ENCODE measurements around the gene CRELD1. TPM values are rescaled to one million over a fixed set of nuclear protein-coding genes. Genes with fewer than 3 reads are reported as not detected.

Gene CRELD1
- total RNA-seq, 1 donor from 2014 or later: 44.3 TPM

DNA sequence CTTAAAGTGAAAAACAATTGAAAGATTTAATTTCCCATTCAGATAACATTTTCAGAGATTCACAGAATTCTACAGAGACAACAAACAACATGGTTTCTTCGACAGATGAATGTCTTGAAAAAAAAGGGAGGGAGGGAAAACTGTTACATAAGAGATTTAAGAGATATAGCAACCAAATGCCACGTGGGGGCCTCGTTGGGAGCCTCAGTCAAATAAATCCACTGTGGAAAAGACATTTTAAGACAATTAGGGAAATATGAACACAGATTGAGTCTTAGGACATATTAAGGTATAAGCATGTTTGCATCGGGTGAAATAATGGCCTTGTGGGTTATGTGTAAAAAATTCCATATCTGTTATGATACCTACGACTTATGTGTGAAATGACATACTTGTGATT is 23.6 kb downstream of the CRELD1 start:
- no peak for DNase-seq (ENCODE audit: extremely low spot score, unreplicated experiment)
- no peaks in the 10 kb centered on the region for H3K27me3 Mint-ChIP-seq
- no peaks in the 10 kb centered on the region for H3K9me3 Mint-ChIP-seq
- H3K4me3 Mint-ChIP-seq: no peak overlapping the region
- peaks cover 18% of the 10 kb centered on the region for H3K4me1 Mint-ChIP-seq (ENCODE audit: unreplicated experiment)
- H3K36me3 Mint-ChIP-seq: no peaks in the 10 kb centered on the region
- TF ChIP-seq, protein P1, sequence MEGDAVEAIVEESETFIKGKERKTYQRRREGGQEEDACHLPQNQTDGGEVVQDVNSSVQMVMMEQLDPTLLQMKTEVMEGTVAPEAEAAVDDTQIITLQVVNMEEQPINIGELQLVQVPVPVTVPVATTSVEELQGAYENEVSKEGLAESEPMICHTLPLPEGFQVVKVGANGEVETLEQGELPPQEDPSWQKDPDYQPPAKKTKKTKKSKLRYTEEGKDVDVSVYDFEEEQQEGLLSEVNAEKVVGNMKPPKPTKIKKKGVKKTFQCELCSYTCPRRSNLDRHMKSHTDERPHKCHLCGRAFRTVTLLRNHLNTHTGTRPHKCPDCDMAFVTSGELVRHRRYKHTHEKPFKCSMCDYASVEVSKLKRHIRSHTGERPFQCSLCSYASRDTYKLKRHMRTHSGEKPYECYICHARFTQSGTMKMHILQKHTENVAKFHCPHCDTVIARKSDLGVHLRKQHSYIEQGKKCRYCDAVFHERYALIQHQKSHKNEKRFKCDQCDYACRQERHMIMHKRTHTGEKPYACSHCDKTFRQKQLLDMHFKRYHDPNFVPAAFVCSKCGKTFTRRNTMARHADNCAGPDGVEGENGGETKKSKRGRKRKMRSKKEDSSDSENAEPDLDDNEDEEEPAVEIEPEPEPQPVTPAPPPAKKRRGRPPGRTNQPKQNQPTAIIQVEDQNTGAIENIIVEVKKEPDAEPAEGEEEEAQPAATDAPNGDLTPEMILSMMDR (conservative IDR thresholded peaks at IDR 0.05): no peak
- H3K27ac Mint-ChIP-seq: no peak overlapping the region

DNA sequence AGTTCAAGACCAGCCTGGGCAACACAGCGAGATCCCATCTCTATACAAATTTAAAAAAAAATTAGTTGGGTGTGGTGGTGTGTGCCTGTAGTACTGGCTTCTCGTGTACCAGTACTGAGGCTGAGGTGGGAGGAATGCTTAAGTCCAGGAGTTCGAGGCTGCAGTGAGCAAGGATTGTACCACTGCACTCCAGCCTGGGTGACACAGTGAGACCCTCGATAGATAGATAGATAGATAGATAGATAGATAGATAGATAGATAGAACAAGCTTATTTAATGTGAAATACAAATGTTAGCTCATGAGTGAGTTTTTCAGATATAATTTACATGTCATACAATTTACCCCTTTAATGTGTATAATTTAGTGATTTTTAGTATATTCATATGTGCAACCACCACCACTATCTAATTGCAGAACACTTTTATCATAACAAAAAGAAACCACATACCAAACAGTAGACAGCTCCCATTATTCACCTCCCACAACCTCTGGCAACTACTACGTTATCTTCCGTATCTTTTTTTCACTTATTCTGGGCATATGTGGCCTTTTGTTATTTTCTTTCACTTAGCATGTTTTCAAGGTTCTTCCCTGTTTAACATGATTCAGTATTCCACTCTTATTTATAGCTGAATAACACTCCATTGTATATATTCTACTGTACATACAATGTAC is 31.7 kb downstream of the CRELD1 start:
- H3K27me3 Mint-ChIP-seq: no peaks in the 10 kb centered on the region
- no peaks in the 10 kb centered on the region for H3K4me1 Mint-ChIP-seq (ENCODE audit: unreplicated experiment)

DNA sequence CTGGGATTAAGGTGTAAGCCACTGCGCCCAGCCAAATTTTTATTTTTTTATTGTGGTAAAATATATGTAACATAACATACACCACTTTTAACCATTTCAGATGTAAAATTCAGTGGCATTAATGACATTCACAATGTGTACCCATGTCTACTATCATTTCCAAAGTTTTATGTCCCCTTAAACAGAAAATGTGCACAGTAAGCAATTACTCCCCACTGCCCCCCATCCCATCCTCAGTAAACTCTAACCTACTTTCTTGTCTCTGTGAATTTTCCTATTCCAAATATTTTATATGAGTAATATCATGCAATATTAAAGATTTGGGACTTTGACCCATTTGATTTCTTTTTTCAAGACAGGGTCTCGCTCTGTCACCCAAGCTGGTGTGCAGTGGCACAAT is 33.2 kb downstream of the CRELD1 start:
- TF ChIP-seq, protein P1 (conservative IDR thresholded peaks at IDR 0.05): no peak
- Mint-ChIP-seq H3K4me3 (no peak overlapping the region), H3K4me1 (ENCODE audit: unreplicated experiment) (no peaks in the 10 kb centered on the region), H3K27ac (no peak overlapping the region), H3K27me3 (no peaks in the 10 kb centered on the region), H3K36me3 (peaks cover 33% of the 10 kb centered on the region), H3K9me3 (no peaks in the 10 kb centered on the region)
- DNase-seq (ENCODE audit: extremely low spot score, unreplicated experiment): no peak

More for the DNA sequence above, 31.7 kb downstream of the CRELD1 start:
- H3K4me3 Mint-ChIP-seq: no peak overlapping the region
- DNase-seq (ENCODE audit: extremely low spot score, unreplicated experiment): no peak
- H3K36me3 Mint-ChIP-seq: peaks cover 27% of the 10 kb centered on the region
- no peak overlapping the region for H3K27ac Mint-ChIP-seq
- TF ChIP-seq, protein P1 (conservative IDR thresholded peaks at IDR 0.05): no peak
- no peaks in the 10 kb centered on the region for H3K9me3 Mint-ChIP-seq

DNA sequence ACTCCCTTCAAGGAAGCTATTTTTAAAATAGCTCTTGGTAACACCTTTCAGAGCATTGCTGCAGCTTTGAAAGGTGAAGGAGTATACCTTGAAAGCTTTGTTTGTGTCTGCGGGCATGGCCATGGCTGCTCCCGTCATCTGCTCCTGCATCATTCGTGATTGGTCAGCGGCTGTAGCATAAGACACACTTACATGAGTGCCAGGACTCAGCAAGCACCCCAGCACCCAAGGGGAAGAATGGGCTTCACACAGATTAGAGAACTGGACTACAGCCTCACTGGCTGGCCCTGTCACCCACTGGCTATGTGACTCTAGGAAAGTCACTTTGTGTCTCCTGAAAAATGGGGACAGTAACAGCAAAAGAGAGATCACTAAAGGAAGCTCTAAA is 36.0 kb downstream of the CRELD1 start:
- Mint-ChIP-seq H3K9me3 (no peaks in the 10 kb centered on the region), H3K27ac (no peak overlapping the region), H3K36me3 (peaks cover 34% of the 10 kb centered on the region), H3K27me3 (no peaks in the 10 kb centered on the region), H3K4me3 (no peak overlapping the region), H3K4me1 (ENCODE audit: unreplicated experiment) (no peaks in the 10 kb centered on the region)
- no peak for DNase-seq (ENCODE audit: extremely low spot score, unreplicated experiment)
- TF ChIP-seq, protein P1 (conservative IDR thresholded peaks at IDR 0.05): no peak

DNA sequence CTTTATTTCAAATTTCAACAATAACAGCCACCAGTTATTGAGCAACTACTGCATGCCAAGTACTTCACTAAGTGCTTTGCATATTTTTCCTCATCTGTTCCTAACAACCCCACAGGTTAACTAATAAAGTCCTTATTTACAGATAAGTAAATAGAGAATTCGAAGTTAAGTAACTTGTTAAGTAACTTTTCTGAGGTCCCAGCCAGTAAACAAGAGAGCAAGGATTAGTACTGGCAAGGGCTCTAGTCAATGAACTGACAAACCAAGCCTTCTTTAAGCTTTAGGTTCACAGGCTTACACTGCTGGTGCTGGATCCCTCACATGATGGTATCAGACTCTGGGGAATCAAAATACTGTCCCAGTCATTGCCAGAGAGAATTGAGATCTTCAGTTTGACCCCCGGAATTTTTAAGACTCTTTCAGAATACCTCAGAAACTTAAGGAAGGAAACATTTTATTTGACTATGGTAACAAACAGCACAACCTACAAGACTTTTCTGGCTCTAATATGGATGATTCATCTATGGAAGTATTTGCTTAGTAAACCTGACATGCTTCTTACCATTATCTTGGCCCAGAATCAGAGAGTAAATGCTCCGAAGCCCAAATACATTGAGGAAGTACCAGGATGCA is 36.5 kb downstream of the CRELD1 start:
- no peaks in the 10 kb centered on the region for H3K4me1 Mint-ChIP-seq (ENCODE audit: unreplicated experiment)
- TF ChIP-seq, protein P1 (conservative IDR thresholded peaks at IDR 0.05): no peak
- no peaks in the 10 kb centered on the region for H3K27me3 Mint-ChIP-seq
- H3K36me3 Mint-ChIP-seq: peaks cover 34% of the 10 kb centered on the region
- H3K27ac Mint-ChIP-seq: no peak overlapping the region
- H3K9me3 Mint-ChIP-seq: no peaks in the 10 kb centered on the region
- no peak overlapping the region for H3K4me3 Mint-ChIP-seq
- DNase-seq (ENCODE audit: extremely low spot score, unreplicated experiment): no peak

Data from type B pancreatic cell (in vitro differentiated cells).